Measurements from ENCODE around the gene PIP4K2B. TPM values are rescaled to one million over a fixed set of nuclear protein-coding genes. Genes with fewer than 3 reads are reported as not detected.

Gene PIP4K2B
- total and polyA plus RNA-seq, 4 donors: 16.1 to 42.3 (median 29.2) TPM

- no peak overlapping the region for H3K9ac ChIP-seq (ENCODE audit: insufficient read depth in 1 of 2, low read length in 2 of 2)
- DNase-seq: no peak
- no peaks in the 10 kb centered on the region for H3K27me3 ChIP-seq (ENCODE audit: control insufficient read depth in 3 of 3, insufficient read depth in 3 of 3, low read length in 2 of 3)
- peak overlapping the region; percentile 75 to 86 for H3K27ac ChIP-seq (ENCODE audit: low read depth in 1 of 2, low read length in 1 of 2)
- TF ChIP-seq CTCF (IDR thresholded peaks at IDR 0.05; ENCODE audit: control extremely low read depth, extremely low read depth): no peak
- peaks cover 0 to 29% (median 14%) of the 10 kb centered on the region in 4 donors for H3K36me3 ChIP-seq (ENCODE audit: control insufficient read depth in 4 of 4, insufficient read depth in 4 of 4, low read length in 4 of 4)
- no peaks in the 10 kb centered on the region for H3K9me3 ChIP-seq (ENCODE audit: control insufficient read depth in 4 of 4, insufficient read depth in 3 of 4, low read length in 3 of 4)
- peaks cover 0 to 36% (median 16%) of the 10 kb centered on the region in 5 donors for H3K4me1 ChIP-seq (ENCODE audit: control insufficient read depth in 5 of 5, insufficient read depth in 5 of 5, low read length in 5 of 5)
- 69 to 75% methylated on average over 8 of the region's 8 CpGs for WGBS, 2 donors
- no peak overlapping the region for H3K4me3 ChIP-seq
- no peak for ATAC-seq (ENCODE audit: insufficient read depth, low FRiP score)
These were observed 67.6 kb downstream of the PIP4K2B start for GRCh38 chr17:38731526-38732294.

GRCh38 chr17:38730526-38731379 lies 68.6 kb downstream of the PIP4K2B start:
- no peak for TF ChIP-seq CTCF (IDR thresholded peaks at IDR 0.05; ENCODE audit: control extremely low read depth, extremely low read depth)
- Histone ChIP-seq H3K27me3 (ENCODE audit: control insufficient read depth in 3 of 3, insufficient read depth in 3 of 3, low read length in 2 of 3) (no peaks in the 10 kb centered on the region), H3K9me3 (ENCODE audit: control insufficient read depth in 4 of 4, insufficient read depth in 3 of 4, low read length in 3 of 4) (no peaks in the 10 kb centered on the region), H3K4me1 (ENCODE audit: control insufficient read depth in 5 of 5, insufficient read depth in 5 of 5, low read length in 5 of 5) (peaks cover 0 to 33% (median 16%) of the 10 kb centered on the region in 5 donors), H3K36me3 (ENCODE audit: control insufficient read depth in 4 of 4, insufficient read depth in 4 of 4, low read length in 4 of 4) (peaks cover 0 to 26% (median 12%) of the 10 kb centered on the region in 4 donors), H3K4me3 (peak overlapping the region; percentile 59), H3K27ac (ENCODE audit: low read depth in 1 of 2, low read length in 1 of 2) (peak overlapping the region; percentile 75 to 86), H3K9ac (ENCODE audit: insufficient read depth in 1 of 2, low read length in 2 of 2) (peak overlapping the region in 1 of 2 donors; percentile 56)
- 17 to 30% methylated on average over 27 of the region's 27 CpGs for WGBS, 2 donors
- peak; percentile 23 for ATAC-seq (ENCODE audit: insufficient read depth, low FRiP score)
- DNase-seq: peak; percentile 66 to 73 (median 69)

GRCh38 chr17:38729886-38730525 lies 69.3 kb downstream of the PIP4K2B start, which contains the start of gene CISD3:
CISD3 (plus strand) TSS chr17:38730341; CDS start chr17:38730359, 18 bp downstream.
- Histone ChIP-seq H3K9ac (ENCODE audit: insufficient read depth in 1 of 2, low read length in 2 of 2) (peak within 1 kb of the TSS in 1 of 2 donors; percentile 56), H3K27me3 (ENCODE audit: control insufficient read depth in 3 of 3, insufficient read depth in 3 of 3, low read length in 2 of 3) (no peaks in the 10 kb centered on the region), H3K4me3 (peak within 1 kb of the TSS; percentile 59), H3K4me1 (ENCODE audit: control insufficient read depth in 5 of 5, insufficient read depth in 5 of 5, low read length in 5 of 5) (peaks cover 0 to 31% (median 9%) of the 10 kb centered on the region in 5 donors), H3K9me3 (ENCODE audit: control insufficient read depth in 4 of 4, insufficient read depth in 3 of 4, low read length in 3 of 4) (no peaks in the 10 kb centered on the region), H3K36me3 (ENCODE audit: control insufficient read depth in 4 of 4, insufficient read depth in 4 of 4, low read length in 4 of 4) (peaks cover 0 to 26% (median 11%) of the 10 kb centered on the region in 4 donors), H3K27ac (ENCODE audit: low read depth in 1 of 2, low read length in 1 of 2) (peak within 1 kb of the TSS; percentile 86)
- WGBS, 2 donors: 1% methylated on average over 61 to 92 of the region's 92 CpGs
- ATAC-seq (ENCODE audit: insufficient read depth, low FRiP score) (peak; percentile 92), DNase-seq (peak; percentile 84 to 93 (median 84))
- peak; percentile 54 for TF ChIP-seq CTCF (IDR thresholded peaks at IDR 0.05; ENCODE audit: control extremely low read depth, extremely low read depth)

All from lung (tissue), 12 donors.